GM23248 (cell line): ENCODE data around the gene SUGCT. TPM values are rescaled to one million over a fixed set of nuclear protein-coding genes. Genes with fewer than 3 reads are reported as not detected.

Source experiments
- DNase-seq: peaks from one replicate; pipeline ENCODE4 v3.0.0-alpha.2; 2015
- H2AFZ ChIP-seq: fragments of 200-600 bp; sonication (generic); 2 replicates; pipeline ENCODE4 v1.6.1; 2016; ENCODE audit warnings: antibody characterized with exemption
- H3F3A ChIP-seq: fragments of 200-600 bp; sonication (generic); 2 replicates; pipeline ENCODE4 v1.6.1; 2016; ENCODE audit warnings: mild to moderate bottlenecking, antibody characterized with exemption, mixed run types; ENCODE audit not compliant: insufficient read depth
- H3K27ac ChIP-seq: fragments of 200-600 bp; sonication (generic); 2 replicates; pipeline ENCODE4 v1.5.1; 2016; ENCODE audit warnings: mild to moderate bottlenecking
- H3K27me3 ChIP-seq: fragments of 200-600 bp; sonication (generic); replicated peaks from 2 replicates; pipeline ENCODE4 v1.6.1; 2016; ENCODE audit warnings: mild to moderate bottlenecking; ENCODE audit not compliant: insufficient read depth
- H3K36me3 ChIP-seq: fragments of 200-600 bp; sonication (generic); 2 replicates; pipeline ENCODE4 v1.6.1; 2016; ENCODE audit warnings: low read depth, mild to moderate bottlenecking
- H3K4me1 ChIP-seq: fragments of 200-600 bp; sonication (generic); 2 replicates; pipeline ENCODE4 v1.6.1; 2016; ENCODE audit warnings: mild to moderate bottlenecking; ENCODE audit not compliant: insufficient read depth
- H3K4me2 ChIP-seq: fragments of 200-600 bp; sonication (generic); one replicate; pipeline ENCODE4 v1.6.1; 2016; ENCODE audit warnings: mild to moderate bottlenecking; ENCODE audit not compliant: unreplicated experiment
- H3K4me3 ChIP-seq: fragments of 200-600 bp; sonication (generic); 2 replicates; pipeline ENCODE4 v1.5.1; 2016; ENCODE audit warnings: mild to moderate bottlenecking
- H3K79me2 ChIP-seq: fragments of 200-600 bp; sonication (generic); 2 replicates; pipeline ENCODE4 v1.6.1; 2016; ENCODE audit warnings: mild to moderate bottlenecking; ENCODE audit not compliant: insufficient read depth
- H3K9ac ChIP-seq: fragments of 200-600 bp; sonication (generic); 2 replicates; pipeline ENCODE4 v1.6.1; 2016; ENCODE audit warnings: mild to moderate bottlenecking
- H3K9me2 ChIP-seq: fragments of 200-600 bp; sonication (generic); 2 replicates; pipeline ENCODE4 v1.6.1; 2016; ENCODE audit warnings: mixed run types, mild to moderate bottlenecking, moderate library complexity; ENCODE audit not compliant: insufficient read depth
- H3K9me3 ChIP-seq: fragments of 200-600 bp; sonication (generic); one replicate; pipeline ENCODE4 v1.6.1; 2017; ENCODE audit warnings: low read depth
- H4K20me1 ChIP-seq: fragments of 200-600 bp; sonication (generic); 2 replicates; pipeline ENCODE4 v1.6.0; 2016; ENCODE audit not compliant: insufficient read depth
- EZH2 ChIP-seq: fragments of 200-600 bp; sonication (generic); IDR thresholded peaks from 2 replicates; pipeline ENCODE4 v1.6.1; 2018; ENCODE audit warnings: antibody characterized with exemption, mild to moderate bottlenecking; ENCODE audit not compliant: insufficient read depth, poor library complexity, severe bottlenecking
- EZH2phosphoT487 ChIP-seq: fragments of 200-600 bp; sonication (generic); IDR thresholded peaks from 2 replicates; pipeline ENCODE4 v1.6.1; 2018; ENCODE audit warnings: antibody characterized with exemption, moderate library complexity, mild to moderate bottlenecking, low read depth; ENCODE audit not compliant: insufficient read depth
- WGBS, 2 experiments: methylation state at CpG; one replicate each; pipeline ENCODE4 v1.1.6; 2015 to 2017; ENCODE audit warnings: low lambda C conversion rate in 2 of 2, low coverage in 1 of 2; ENCODE audit errors: missing lambda C conversion rate in 2 of 2; 5-methylcytosine and 5-hydroxymethylcytosine counted together
- in situ Hi-C: fragments of 300-500 bp; cut with MboI; formaldehyde crosslinking; loops from 2 replicates; pipeline ENCODE4 v1.15.0; 2020
- polyA plus RNA-seq: library from polyadenylated mRNA; unstranded; fragments of >200 nt; fragmentation: Nextera tagmentation; extraction: Ambion mirVana; gene quantifications from 2 replicates; pipeline ENCODE4 v1.2.1, GENCODE V29; 2016
- total RNA-seq: library from RNA; depleted of rRNA; stranded (reverse); fragments of >200 nt; shearing (Covaris generic); gene quantifications from 2 replicates; pipeline ENCODE4 v1.2.3, GENCODE V29; 2014

SUGCT gene
- total and polyA plus RNA-seq, 2 experiments from 2014 or later = 2.2 to 7.1 TPM

GRCh38 chr7:40572810-40573465 lies 438.1 kb downstream of the SUGCT start:
- H3K79me2 ChIP-seq = no peaks in the 10 kb centered on the region
- in situ Hi-C loops = no loop called here
- no peaks in the 10 kb centered on the region for H4K20me1 ChIP-seq
- peak overlapping the region; percentile 24 for H3K4me2 ChIP-seq
- H3K36me3 ChIP-seq = no peaks in the 10 kb centered on the region
- peaks cover 1% of the 10 kb centered on the region; the same call in 1 of the 2 replicates for H3K27me3 ChIP-seq
- H3K27ac ChIP-seq = no peak overlapping the region
- peaks cover 31% of the 10 kb centered on the region for H3F3A ChIP-seq
- no peaks in the 10 kb centered on the region for H3K9me3 ChIP-seq
- 29 to 50% methylated on average over 7 to 8 of the region's 8 CpGs for WGBS, 2 experiments
- DNase-seq = peak; percentile 50
- no peak overlapping the region for H3K9ac ChIP-seq
- H3K4me1 ChIP-seq = peaks cover 23% of the 10 kb centered on the region
- H3K4me3 ChIP-seq = no peak overlapping the region
- H2AFZ ChIP-seq = no peak overlapping the region
- TF ChIP-seq EZH2phosphoT487 = no peak
- TF ChIP-seq EZH2 = no peak
- H3K9me2 ChIP-seq = no peaks in the 10 kb centered on the region

- Histone ChIP-seq H3F3A (no peaks in the 10 kb centered on the region), H3K27me3 (no peaks in the 10 kb centered on the region), H4K20me1 (no peaks in the 10 kb centered on the region), H3K4me1 (peaks cover 20% of the 10 kb centered on the region), H3K4me3 (no peak overlapping the region), H3K9me2 (no peaks in the 10 kb centered on the region), H2AFZ (no peak overlapping the region), H3K4me2 (no peak overlapping the region), H3K36me3 (no peaks in the 10 kb centered on the region), H3K9ac (no peak overlapping the region), H3K9me3 (no peaks in the 10 kb centered on the region), H3K79me2 (no peaks in the 10 kb centered on the region), H3K27ac (no peak overlapping the region)
- in situ Hi-C loops = no loop called here
- DNase-seq = peak; percentile 40
- 32 to 41% methylated on average over 5 of the region's 5 CpGs for WGBS, 2 experiments
- TF ChIP-seq EZH2 = no peak
- no peak for TF ChIP-seq EZH2phosphoT487
Measured at GRCh38 chr7:40579401-40579800, 444.6 kb downstream of the SUGCT start.

- in situ Hi-C loops = no loop called here
- Histone ChIP-seq H2AFZ (no peak overlapping the region), H3K9me3 (no peaks in the 10 kb centered on the region), H3K4me2 (no peak overlapping the region), H4K20me1 (no peaks in the 10 kb centered on the region), H3K9ac (no peak overlapping the region), H3K36me3 (no peaks in the 10 kb centered on the region), H3K9me2 (no peaks in the 10 kb centered on the region), H3K4me3 (no peak overlapping the region), H3K79me2 (no peaks in the 10 kb centered on the region), H3K27me3 (no peaks in the 10 kb centered on the region), H3K27ac (no peak overlapping the region), H3F3A (no peaks in the 10 kb centered on the region), H3K4me1 (peaks cover 22% of the 10 kb centered on the region)
- no peak for TF ChIP-seq EZH2phosphoT487
- TF ChIP-seq EZH2 = no peak
- DNase-seq = no peak
- WGBS, 2 experiments = 94 to 97% methylated on average over 4 of the region's 4 CpGs
Measured at GRCh38 chr7:40580776-40581175, 446.0 kb downstream of the SUGCT start.

- Histone ChIP-seq H3K27me3 (no peaks in the 10 kb centered on the region), H3F3A (no peaks in the 10 kb centered on the region), H3K36me3 (no peaks in the 10 kb centered on the region), H2AFZ (no peak overlapping the region), H3K9me2 (no peaks in the 10 kb centered on the region), H3K4me2 (no peak overlapping the region), H4K20me1 (no peaks in the 10 kb centered on the region), H3K79me2 (no peaks in the 10 kb centered on the region), H3K9ac (no peak overlapping the region), H3K27ac (no peak overlapping the region), H3K4me3 (no peak overlapping the region), H3K4me1 (peaks cover 30% of the 10 kb centered on the region), H3K9me3 (no peaks in the 10 kb centered on the region)
- no peak for DNase-seq
- WGBS, 2 experiments = 96 to 97% methylated on average over 5 of the region's 5 CpGs
- TF ChIP-seq EZH2phosphoT487 = no peak
- no peak for TF ChIP-seq EZH2
- in situ Hi-C loops = no loop called here
Measured at GRCh38 chr7:40582539-40582938, 447.7 kb downstream of the SUGCT start.
